GM12878 (cell line): ENCODE data around the gene PADI3. TPM values are rescaled to one million over a fixed set of nuclear protein-coding genes. Genes with fewer than 3 reads are reported as not detected.

Experiments
- ATAC-seq: fragments of 200-7000 bp; cut with Tn5 transposase; 3 replicates; pipeline ENCODE4 v1.9.1; 2020; ENCODE audit warnings: mild to moderate bottlenecking, moderate library complexity
- BruUV-seq: library from RNA; stranded (reverse); fragments of 400-500 nt; replicated peaks from 2 replicates; lab custom pipeline; 2021; lab: Mats Ljungman, UMichigan
- CTCF ChIA-PET: fragments of 300-600 bp; sonication (Branson Sonifier 250); formaldehyde crosslinking; extraction: SDS; loops from one replicate; lab custom pipeline; 2021; ENCODE audit warnings: inconsistent platforms; lab: Yijun Ruan, JAX
- POLR2A ChIA-PET: fragments of 350-600 bp; formaldehyde crosslinking; extraction: SDS; loops from one replicate; lab custom pipeline; 2021; ENCODE audit warnings: inconsistent platforms; lab: Charles Lee
- RAD21 ChIA-PET: fragments of 300-600 bp; sonication (Branson Sonifier 250); formaldehyde crosslinking; loops from one replicate; lab custom pipeline; 2023; ENCODE audit warnings: antibody characterized with exemption; ENCODE audit not compliant: unreplicated experiment; lab: Charles Lee
- SMC1A ChIA-PET: fragments of 300-600 bp; sonication (Branson Sonifier 250); formaldehyde crosslinking; loops from one replicate; lab custom pipeline; 2023; ENCODE audit not compliant: unreplicated experiment, uncharacterized antibody; lab: Charles Lee
- DNase-seq: peaks from one replicate; pipeline ENCODE4 v3.0.0-alpha.2; 2011; ENCODE audit warnings: low read depth, low spot score
- FAIRE-seq: peaks from 3 replicates; lab custom pipeline; 2011; peaks lifted over from hg19 to GRCh38; lab: Jason Lieb, UNC
- H2AFZ ChIP-seq: 2 replicates; pipeline ENCODE4 v1.6.0; 2011; ENCODE audit warnings: low read depth, low read length, control low read depth; ENCODE audit not compliant: control insufficient read depth
- H3K27ac ChIP-seq: 2 replicates; pipeline ENCODE4 v1.5.1; 2011; ENCODE audit warnings: control low read depth; ENCODE audit not compliant: control insufficient read depth, insufficient read depth
- H3K27me3 ChIP-seq, 2 experiments: replicated peaks in 1 of 2; 2 replicates each; pipeline versions ENCODE4 v1.6.0 to v1.6.1; 2011; ENCODE audit warnings: low read length in 1 of 2; ENCODE audit not compliant: control insufficient read depth in 2 of 2, insufficient read depth in 2 of 2
- H3K36me3 ChIP-seq, 2 experiments: 2 replicates each; pipeline ENCODE4 v1.5.1; 2011; ENCODE audit warnings: low read length in 1 of 2; ENCODE audit not compliant: control insufficient read depth in 2 of 2, insufficient read depth in 2 of 2
- H3K4me1 ChIP-seq: 2 replicates; pipeline ENCODE4 v1.6.1; 2011; ENCODE audit warnings: mild to moderate bottlenecking, low read length, moderate library complexity, mixed read lengths; ENCODE audit not compliant: control insufficient read depth, insufficient read depth
- H3K4me2 ChIP-seq: 2 replicates; pipeline ENCODE4 v1.6.0; 2011; ENCODE audit warnings: control low read depth; ENCODE audit not compliant: control insufficient read depth, insufficient read depth
- H3K4me3 ChIP-seq: fragments of 200-600 bp; sonication (generic); 2 replicates; pipeline ENCODE4 v1.5.1; 2016
- H3K79me2 ChIP-seq: 2 replicates; pipeline ENCODE4 v1.6.0; 2011; ENCODE audit warnings: low read length; ENCODE audit not compliant: control insufficient read depth, insufficient read depth
- H3K9ac ChIP-seq: 2 replicates; pipeline ENCODE4 v1.8.0; 2011; ENCODE audit warnings: low read length, control low read depth, mixed read lengths; ENCODE audit not compliant: control insufficient read depth, insufficient read depth
- H3K9me3 ChIP-seq: replicated peaks from 3 replicates; pipeline ENCODE4 v1.5.1; 2011; ENCODE audit warnings: mild to moderate bottlenecking, low read length; ENCODE audit not compliant: control insufficient read depth, insufficient read depth
- H4K20me1 ChIP-seq: 2 replicates; pipeline ENCODE4 v1.6.0; 2011; ENCODE audit not compliant: control insufficient read depth, insufficient read depth
- ATF7 ChIP-seq: fragments of 450-650 bp; IDR thresholded peaks from 2 replicates; pipeline ENCODE4 v1.6.1; 2016; ENCODE audit warnings: low read depth, mild to moderate bottlenecking
- BACH1 ChIP-seq: fragments of 450-650 bp; IDR thresholded peaks from 2 replicates; pipeline ENCODE4 v1.6.1; 2017; ENCODE audit warnings: mild to moderate bottlenecking, borderline replicate concordance
- CEBPZ ChIP-seq: fragments of 150-350 bp; IDR thresholded peaks from 2 replicates; pipeline ENCODE4 v1.6.1; 2016; ENCODE audit warnings: low read depth, low read length
- E2F8 ChIP-seq: fragments of 450-650 bp; IDR thresholded peaks from 2 replicates; pipeline ENCODE4 v1.6.1; 2018; ENCODE audit warnings: mild to moderate bottlenecking, low read depth, moderate library complexity; ENCODE audit not compliant: partially characterized antibody
- GATAD2B ChIP-seq: fragments of 450-650 bp; conservative IDR thresholded peaks from 2 replicates; pipeline ENCODE4 v1.6.1; 2017; ENCODE audit warnings: low read depth, mild to moderate bottlenecking, moderate library complexity
- HDAC2 ChIP-seq: fragments of 200-600 bp; sonication (generic); IDR thresholded peaks from 2 replicates; pipeline ENCODE4 v1.6.1; 2017
- IRF3 ChIP-seq: fragments of 450-650 bp; IDR thresholded peaks from 2 replicates; pipeline ENCODE4 v1.6.1; 2014; ENCODE audit warnings: mild to moderate bottlenecking
- PAX8 ChIP-seq: fragments of 450-650 bp; IDR thresholded peaks from 2 replicates; pipeline ENCODE4 v1.6.1; 2017; ENCODE audit warnings: mild to moderate bottlenecking, moderate library complexity
- RAD21 ChIP-seq: IDR thresholded peaks from 2 replicates; pipeline ENCODE4 v1.6.1; 2011; ENCODE audit warnings: mild to moderate bottlenecking, low read depth, low read length, moderate library complexity; ENCODE audit not compliant: insufficient read depth
- SREBF2 ChIP-seq: IDR thresholded peaks from 2 replicates; pipeline ENCODE4 v1.6.1; 2012; ENCODE audit warnings: mild to moderate bottlenecking, low read length
- TCF7 ChIP-seq: IDR thresholded peaks from 2 replicates; pipeline ENCODE4 v1.6.1; 2014; ENCODE audit warnings: antibody characterized with exemption, borderline replicate concordance
- ZBTB4 ChIP-seq: fragments of 450-650 bp; formaldehyde crosslinking; IDR thresholded peaks from 2 replicates; pipeline ENCODE4 v1.4.0; 2022; ENCODE audit warnings: mild to moderate bottlenecking, moderate library complexity
- WGBS: methylation state at CpG from one replicate; pipeline ENCODE4 v1.1.6; 2016; ENCODE audit warnings: low lambda C conversion rate; ENCODE audit not compliant: insufficient replicate concordance, insufficient coverage; ENCODE audit errors: missing lambda C conversion rate; 5-methylcytosine and 5-hydroxymethylcytosine counted together
- in situ Hi-C: fragments of 300-500 bp; cut with MboI; formaldehyde crosslinking; loops from 9 replicates; pipeline ENCODE4 v1.14.3; 2018; ENCODE audit warnings: mixed read lengths
- intact Hi-C: fragments of 100-400 bp; cut with micrococcal nuclease; formaldehyde crosslinking; loops from one replicate; pipeline ENCODE4 v1.14.2; 2022; ENCODE audit not compliant: unreplicated experiment
- polyA plus RNA-seq, 11 experiments: library from polyadenylated mRNA; depleted of rRNA in 4 of 11; unstranded in 6 of 11; stranded (reverse) in 5 of 11; fragments of >200 nt; fragmentation: Nextera tagmentation in 4 of 11; fragmentation: Illumina TruSeq in 1 of 11; extraction: Ambion mirVana in 4 of 11; extraction: Trizol in 1 of 11; gene quantifications; 1 replicate in 1 of 11; 2 replicates in 10 of 11; pipeline versions ENCODE4 v1.2.1 to v1.2.3, GENCODE V29; 2011 to 2016; ENCODE audit warnings: inconsistent platforms in 2 of 11, missing spikeins in 2 of 11, low read depth in 1 of 11
- total RNA-seq, 4 experiments: library from RNA; depleted of rRNA in 3 of 4; stranded (reverse); fragments of >200 nt in 3 of 4; fragmentation: Illumina TruSeq in 1 of 4; extraction: Trizol in 1 of 4; gene quantifications; 2 replicates each; pipeline versions ENCODE4 v1.2.1 to v1.2.3, GENCODE V29; 2013 to 2021

PADI3 gene
- total and polyA plus RNA-seq, 10 of the 15 experiments (the other 5 are each of a cell fraction or from before 2014, with no cell fraction given), result 0.01 TPM; not detected in 9

- H3K79me2 ChIP-seq, result no peaks in the 10 kb centered on the region
- in situ Hi-C loops (no loop called here), intact Hi-C loops (no loop called here)
- no peak overlapping the region for H2AFZ ChIP-seq
- POLR2A ChIA-PET, result no interaction called here
- no peak overlapping the region for H3K9ac ChIP-seq
- no peak for ATAC-seq
- no peaks in the 10 kb centered on the region; the same call in 2 of the 3 replicates for H3K9me3 ChIP-seq
- BruUV-seq, result no TSS peak
- WGBS, result 52% methylated on average over 6 of the region's 6 CpGs
- RAD21 ChIA-PET, result no interaction called here
- SMC1A ChIA-PET, result no interaction called here
- no peak for DNase-seq
- H3K4me2 ChIP-seq, result no peak overlapping the region
- CTCF ChIA-PET, result interaction anchor here (12.7 kb wide), 1 partner anchor 104 kb away, joined by 315 read pairs; the partner anchor contains the start of gene PADI2
- no peaks in the 10 kb centered on the region for H3K4me1 ChIP-seq
- no peaks in the 10 kb centered on the region for H3K36me3 ChIP-seq
- FAIRE-seq, result no peak
- no peaks in the 10 kb centered on the region; a peak in 1 of 4 replicates for H3K27me3 ChIP-seq
- H4K20me1 ChIP-seq, result no peaks in the 10 kb centered on the region
- no peak overlapping the region for H3K4me3 ChIP-seq
- H3K27ac ChIP-seq, result no peak overlapping the region
- TF ChIP-seq ZBTB4 (CRISPR knock-in tag) (no peak), CEBPZ (no peak), SREBF2 (no peak), GATAD2B (no peak), PAX8 (no peak), E2F8 (no peak), IRF3 (no peak), BACH1 (no peak), TCF7 (no peak), ATF7 (no peak), RAD21 (no peak), HDAC2 (no peak)
Observed at GRCh38 chr1:17229379-17229778, 19.5 kb upstream of the PADI3 start.
